WTC11 (cell line): ENCODE measurements around the gene HBD. TPM values are rescaled to one million over a fixed set of nuclear protein-coding genes. Genes with fewer than 3 reads are reported as not detected.

Experiments used
- ATAC-seq: fragments of 200-7000 bp; cut with Tn5 transposase; 2 replicates; pipeline ENCODE4 v1.10.0; 2021; ENCODE audit warnings: mild to moderate bottlenecking, moderate library complexity
- CTCF ChIA-PET: fragments of 300-600 bp; sonication (Branson Sonifier 250); formaldehyde crosslinking; loops from one replicate; lab custom pipeline; 2021; ENCODE audit warnings: antibody characterized with exemption; lab: Charles Lee
- POLR2A ChIA-PET: fragments of 350-600 bp; sonication (Branson Sonifier 250); formaldehyde crosslinking; loops from one replicate; lab custom pipeline; 2021; ENCODE audit warnings: antibody characterized with exemption; lab: Charles Lee
- DNase-seq: peaks from one replicate; pipeline ENCODE4 v3.0.0; 2021; ENCODE audit warnings: low spot score
- H3K27ac Mint-ChIP-seq: 2 replicates; pipeline ENCODE4 v1.8.0; 2021; ENCODE audit warnings: mixed read lengths
- H3K27me3 Mint-ChIP-seq: 2 replicates; pipeline ENCODE4 v1.8.0; 2021; ENCODE audit warnings: low read depth, mild to moderate bottlenecking, moderate library complexity, mixed read lengths
- H3K36me3 Mint-ChIP-seq: 2 replicates; pipeline ENCODE4 v1.8.0; 2021; ENCODE audit warnings: mixed read lengths
- H3K4me1 Mint-ChIP-seq: 2 replicates; pipeline ENCODE4 v1.8.0; 2022; ENCODE audit warnings: mixed read lengths
- H3K4me3 Mint-ChIP-seq: 2 replicates; pipeline ENCODE4 v1.8.0; 2021; ENCODE audit warnings: mild to moderate bottlenecking, moderate library complexity, mixed read lengths
- H3K9me3 Mint-ChIP-seq: 2 replicates; pipeline ENCODE4 v1.8.0; 2021; ENCODE audit warnings: mixed read lengths
- AFF4 ChIP-seq: sonication (generic); formaldehyde crosslinking; IDR thresholded peaks from 2 replicates; pipeline ENCODE4 v1.8.1; 2023; ENCODE audit warnings: mild to moderate bottlenecking, missing genetic modification reagents, borderline replicate concordance
- CTCF ChIP-seq: fragments of 200-600 bp; IDR thresholded peaks from 2 replicates; pipeline ENCODE4 v1.8.0; 2022; ENCODE audit warnings: antibody characterized with exemption
- EMX1 ChIP-seq: fragments of 250-450 bp; sonication (Bioruptor Pico); IDR thresholded peaks from 2 replicates; pipeline ENCODE4 v1.8.0; 2021; ENCODE audit warnings: mild to moderate bottlenecking
- ESRRA ChIP-seq: sonication (generic); formaldehyde crosslinking; IDR thresholded peaks from 2 replicates; pipeline ENCODE4 v1.8.1; 2022; ENCODE audit warnings: mild to moderate bottlenecking, missing genetic modification reagents, borderline replicate concordance
- JAZF1 ChIP-seq: fragments of 250-450 bp; sonication (Bioruptor Pico); IDR thresholded peaks from 2 replicates; pipeline ENCODE4 v1.9.0; 2021; ENCODE audit warnings: moderate library complexity, mild to moderate bottlenecking, inconsistent platforms
- PRDM15 ChIP-seq: sonication (generic); formaldehyde crosslinking; IDR thresholded peaks from 2 replicates; pipeline ENCODE4 v1.8.0; 2022; ENCODE audit warnings: missing genetic modification reagents
- RORB ChIP-seq: fragments of 250-450 bp; sonication (Bioruptor Pico); IDR thresholded peaks from 2 replicates; pipeline ENCODE4 v1.9.0; 2021; ENCODE audit warnings: mild to moderate bottlenecking
- ZNF512 ChIP-seq: sonication (generic); formaldehyde crosslinking; IDR thresholded peaks from 2 replicates; pipeline ENCODE4 v1.8.1; 2022; ENCODE audit warnings: missing genetic modification reagents, borderline replicate concordance
- total RNA-seq: library from RNA; stranded (reverse); gene quantifications from 3 replicates; pipeline ENCODE4 v1.2.3, GENCODE V29; 2021

HBD gene
- total RNA-seq, 1 experiment from 2014 or later = not detected

GRCh38 chr11:5283086-5283485 is 48.8 kb upstream of the HBD start:
- H3K27ac Mint-ChIP-seq = no peak overlapping the region
- no peak for DNase-seq
- no peaks in the 10 kb centered on the region; the same call in 1 of the 2 replicates for H3K9me3 Mint-ChIP-seq
- no peak overlapping the region for H3K4me3 Mint-ChIP-seq
- no peaks in the 10 kb centered on the region for H3K36me3 Mint-ChIP-seq
- TF ChIP-seq ZNF512 (no peak), RORB (CRISPR knock-in tag) (no peak)
- H3K27me3 Mint-ChIP-seq = no peaks in the 10 kb centered on the region
- peaks cover 5% of the 10 kb centered on the region for H3K4me1 Mint-ChIP-seq
- no peak for ATAC-seq
- CTCF ChIA-PET = no interaction called here
- POLR2A ChIA-PET = no interaction called here

- ATAC-seq = no peak
- CTCF ChIA-PET = interaction anchor here (2.2 kb wide), 1 partner anchor 9 kb away, joined by 5 read pairs; no protein-coding TSS in a partner anchor
- Mint-ChIP-seq H3K36me3 (no peaks in the 10 kb centered on the region), H3K4me3 (no peak overlapping the region), H3K4me1 (peaks cover 5% of the 10 kb centered on the region), H3K9me3 (no peaks in the 10 kb centered on the region; the same call in 1 of the 2 replicates), H3K27ac (no peak overlapping the region), H3K27me3 (no peaks in the 10 kb centered on the region)
- TF ChIP-seq EMX1 (CRISPR knock-in tag) = no peak
- TF ChIP-seq JAZF1 (CRISPR knock-in tag) = no peak
- no peak for TF ChIP-seq CTCF
- TF ChIP-seq AFF4 (CRISPR knock-in tag) = no peak
- no peak for TF ChIP-seq PRDM15 (CRISPR knock-in tag)
- POLR2A ChIA-PET = no interaction called here
- DNase-seq = no peak
Measured at GRCh38 chr11:5282628-5283027, 48.3 kb upstream of the HBD start.

GRCh38 chr11:5281596-5281995 is 47.3 kb upstream of the HBD start:
- POLR2A ChIA-PET = no interaction called here
- Mint-ChIP-seq H3K36me3 (no peaks in the 10 kb centered on the region), H3K27ac (no peak overlapping the region), H3K4me3 (no peak overlapping the region)
- CTCF ChIA-PET = interaction anchor here (2.2 kb wide), 1 partner anchor 10 kb away, joined by 5 read pairs; no protein-coding TSS in a partner anchor
- DNase-seq (no peak), ATAC-seq (no peak)
- TF ChIP-seq ESRRA (CRISPR knock-in tag) = no peak
- TF ChIP-seq, all 79 proteins: peak for 0
- no peaks in the 10 kb centered on the region; the same call in 1 of the 2 replicates for H3K9me3 Mint-ChIP-seq
- peaks cover 5% of the 10 kb centered on the region for H3K4me1 Mint-ChIP-seq
- H3K27me3 Mint-ChIP-seq = no peaks in the 10 kb centered on the region
